ENCODE measurements around the gene PLAGL2. TPM values are rescaled to one million over a fixed set of nuclear protein-coding genes. Genes with fewer than 3 reads are reported as not detected.

The PLAGL2 gene
- total RNA-seq, 1 donor from 2014 or later, result 11.9 TPM

DNA sequence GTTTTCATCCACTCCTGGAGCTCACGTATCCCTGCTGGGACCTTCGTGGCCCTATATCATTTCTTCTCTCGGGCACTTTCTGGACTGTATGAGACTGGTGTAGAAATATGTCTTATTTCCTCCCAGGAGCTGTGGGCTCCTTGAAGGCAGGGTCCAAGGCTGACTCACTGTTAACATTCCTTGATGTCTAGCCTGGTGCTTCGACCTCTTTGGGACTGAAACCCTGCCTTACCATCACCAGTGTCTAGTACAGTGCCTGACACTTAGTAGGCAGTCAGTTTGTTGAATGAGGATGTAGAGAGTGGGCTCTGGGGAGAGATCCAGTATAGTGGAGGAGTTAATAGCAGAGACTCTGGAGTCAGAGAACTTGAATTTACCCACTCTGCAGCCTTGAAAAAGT, 23.7 kb upstream of the PLAGL2 start:
- DNase-seq (ENCODE audit: low spot score), result no peak

DNA sequence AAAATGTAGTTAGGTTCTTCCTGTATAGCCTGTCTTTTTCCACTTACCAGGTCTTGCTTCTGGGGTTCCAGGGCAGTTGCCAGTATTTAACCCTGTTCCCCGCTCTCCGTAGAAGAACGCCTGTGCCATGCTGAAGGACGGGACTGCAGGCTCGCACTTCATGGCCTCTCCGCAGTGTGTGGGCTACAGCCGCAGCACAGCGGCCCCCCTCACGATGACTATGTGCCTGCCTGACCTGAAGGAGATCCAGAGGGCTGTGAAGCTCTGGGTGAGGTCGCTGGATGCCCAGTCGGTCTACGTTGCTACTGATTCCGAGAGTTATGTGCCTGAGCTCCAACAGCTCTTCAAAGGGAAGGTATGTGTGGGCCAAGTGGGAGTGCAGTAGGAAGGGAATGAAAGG, 23.2 kb upstream of the PLAGL2 start:
- DNase-seq (ENCODE audit: low spot score), result no peak

DNA sequence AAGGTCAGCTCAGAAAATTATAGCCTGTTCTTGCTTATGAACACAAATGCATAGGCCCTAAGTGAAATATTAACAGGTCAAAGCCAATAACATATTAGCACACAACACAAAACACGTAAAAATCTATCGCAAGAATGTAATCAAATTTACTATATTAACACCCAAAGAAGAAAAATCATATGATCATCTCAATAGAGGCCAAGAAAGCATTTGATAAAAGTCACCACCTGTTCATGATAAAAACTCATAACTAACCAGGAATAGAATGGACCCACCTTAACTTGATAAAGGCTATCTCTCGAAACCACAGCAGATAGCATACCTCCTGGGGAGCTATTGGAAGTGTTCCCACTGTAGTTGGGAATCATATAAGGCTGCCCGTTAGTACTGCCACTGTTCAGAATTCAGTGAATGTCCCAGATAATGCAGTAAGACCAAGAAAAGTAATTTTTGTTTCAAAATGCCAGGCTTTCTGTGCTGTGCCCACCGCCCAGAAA, 21.8 kb upstream of the PLAGL2 start:
- peak; percentile 39 for DNase-seq (ENCODE audit: low spot score)

DNA sequence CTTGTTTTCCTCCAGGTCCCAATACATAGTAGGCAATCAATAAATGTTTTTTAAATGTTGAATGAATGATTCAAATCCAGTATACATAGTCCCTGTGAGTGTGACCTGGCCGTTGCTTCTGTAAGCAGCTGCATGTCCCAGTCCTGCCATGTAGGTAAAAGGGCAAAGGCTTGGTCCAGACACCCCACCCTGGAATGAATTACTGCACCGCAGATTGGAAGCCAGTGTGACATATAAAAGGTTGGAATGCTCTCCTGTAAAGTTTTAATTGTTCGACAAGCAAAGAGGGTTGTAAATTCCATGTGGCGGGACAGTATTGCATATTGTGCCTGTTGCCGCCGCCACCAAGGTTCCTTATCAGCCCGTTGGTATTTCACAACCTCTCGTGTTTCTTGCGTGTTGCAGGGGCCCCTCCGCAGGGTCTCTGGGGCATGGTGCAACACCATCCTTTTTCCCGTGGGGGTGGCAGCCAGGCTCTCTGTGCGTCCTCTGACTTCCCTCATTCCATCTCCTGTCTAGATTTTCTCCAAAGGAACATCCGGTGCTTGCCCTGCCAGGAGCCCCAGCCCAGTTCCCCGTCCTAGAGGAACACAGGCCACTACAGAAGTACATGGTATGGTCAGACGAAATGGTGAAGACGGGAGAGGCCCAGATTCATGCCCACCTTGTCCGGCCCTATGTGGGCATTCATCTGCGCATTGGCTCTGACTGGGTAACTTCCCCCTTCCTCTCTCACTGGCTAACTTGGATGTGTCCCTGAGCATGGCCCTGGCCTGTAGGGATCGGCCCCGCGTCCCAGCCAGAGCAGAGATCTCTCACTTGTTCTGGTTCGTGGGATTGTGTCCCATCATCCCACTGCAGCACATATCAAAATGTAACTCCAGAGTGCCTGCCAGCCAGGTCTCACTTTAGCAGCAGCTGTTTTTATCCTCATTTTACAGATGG, 20.5 kb upstream of the PLAGL2 start:
- peak; percentile 53 for DNase-seq (ENCODE audit: low spot score)

DNA sequence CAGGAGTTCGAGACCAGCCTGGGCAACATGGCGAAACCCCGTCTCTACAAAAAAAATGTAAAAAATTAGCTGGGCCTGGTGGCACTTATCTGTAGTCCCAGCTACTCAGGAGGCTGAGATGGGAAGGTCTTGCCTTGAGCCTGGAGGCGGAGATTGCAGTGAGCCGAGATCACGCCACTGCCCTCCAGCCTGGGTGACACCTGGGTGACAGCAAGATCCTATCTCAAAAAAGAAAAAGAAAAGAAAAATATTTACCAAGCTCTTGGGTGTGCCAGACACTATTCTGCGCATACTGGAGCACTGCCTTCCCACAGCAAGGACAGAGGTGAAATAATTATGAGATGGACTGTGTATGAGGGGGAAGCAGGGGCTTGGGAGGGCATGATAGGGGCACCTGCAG, 19.8 kb upstream of the PLAGL2 start:
- DNase-seq (ENCODE audit: low spot score), result peak; percentile 33

DNA sequence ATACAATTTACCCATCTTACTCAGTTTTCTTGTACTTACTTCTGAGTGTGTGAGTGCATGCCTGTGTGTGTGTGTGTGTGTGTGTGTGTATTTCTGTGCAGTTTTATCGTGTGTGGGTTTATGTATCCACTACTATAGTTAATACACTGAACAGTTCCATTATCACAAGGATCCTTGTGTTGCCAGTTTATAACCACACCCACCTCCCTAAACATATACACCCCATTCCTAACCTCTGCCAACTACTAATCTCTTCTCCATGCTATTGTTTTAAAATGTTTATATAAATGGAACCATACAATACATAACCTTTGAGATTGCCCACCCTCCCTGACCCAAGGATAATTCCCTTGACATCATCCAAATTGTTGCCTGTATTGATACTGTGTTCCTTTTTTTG, 18.8 kb upstream of the PLAGL2 start:
- no peak for DNase-seq (ENCODE audit: low spot score)

DNA sequence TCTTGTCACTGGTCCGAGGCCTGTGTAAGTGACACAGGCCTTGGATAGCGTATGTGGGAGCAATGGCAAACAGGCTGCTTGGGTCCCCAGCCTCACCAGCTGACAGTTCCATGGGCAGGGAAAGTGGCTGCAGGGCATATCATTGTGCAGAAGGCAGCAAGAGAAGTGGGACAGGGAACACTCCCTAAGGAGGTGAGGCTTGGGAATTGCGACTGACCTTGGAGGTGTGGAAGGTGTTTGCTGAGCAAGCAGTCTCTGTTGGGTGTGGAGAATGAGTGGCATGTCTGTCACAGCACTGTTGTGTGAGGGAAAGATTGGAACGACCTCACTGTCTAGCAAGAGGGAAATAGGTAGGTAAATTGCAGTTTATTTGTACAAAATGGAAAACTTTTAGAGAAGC, 16.9 kb upstream of the PLAGL2 start:
- peak; percentile 31 for DNase-seq (ENCODE audit: low spot score)

DNA sequence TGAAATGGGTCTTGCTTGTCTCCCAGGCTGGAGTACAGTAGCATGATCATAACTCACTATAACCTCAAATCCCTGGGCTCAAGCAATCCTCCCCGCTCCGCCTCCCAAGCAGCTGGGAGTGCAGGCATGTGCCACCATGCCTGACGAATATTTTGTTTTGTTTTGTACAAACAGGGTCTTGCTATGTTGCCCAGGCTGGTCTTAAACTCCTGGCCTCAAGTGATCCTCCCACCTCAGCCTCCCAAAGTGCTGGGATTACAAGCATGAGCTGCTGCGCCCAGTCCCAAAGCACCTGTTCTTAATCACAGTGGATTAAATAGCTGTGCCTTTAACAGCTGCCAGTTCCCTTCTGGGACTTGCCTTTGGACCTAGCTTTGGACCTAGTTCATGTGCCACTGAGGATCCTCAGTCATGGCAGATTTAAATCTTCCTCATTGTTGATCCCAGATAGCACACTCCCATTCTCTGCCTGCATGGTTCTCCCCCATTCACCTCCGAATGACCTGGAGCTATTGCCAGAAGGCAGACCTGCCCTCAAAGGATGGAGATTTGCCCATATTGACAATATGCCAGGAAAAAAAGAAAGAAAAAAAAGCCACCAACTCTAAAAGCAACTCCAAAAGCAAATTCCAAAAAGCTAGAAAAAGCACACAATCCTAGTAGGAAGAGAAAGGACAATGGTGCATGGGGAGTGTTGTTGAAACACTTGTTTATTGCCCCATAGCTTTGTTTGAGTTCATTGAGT, 10.8 kb upstream of the PLAGL2 start:
- DNase-seq (ENCODE audit: low spot score), result no peak

DNA sequence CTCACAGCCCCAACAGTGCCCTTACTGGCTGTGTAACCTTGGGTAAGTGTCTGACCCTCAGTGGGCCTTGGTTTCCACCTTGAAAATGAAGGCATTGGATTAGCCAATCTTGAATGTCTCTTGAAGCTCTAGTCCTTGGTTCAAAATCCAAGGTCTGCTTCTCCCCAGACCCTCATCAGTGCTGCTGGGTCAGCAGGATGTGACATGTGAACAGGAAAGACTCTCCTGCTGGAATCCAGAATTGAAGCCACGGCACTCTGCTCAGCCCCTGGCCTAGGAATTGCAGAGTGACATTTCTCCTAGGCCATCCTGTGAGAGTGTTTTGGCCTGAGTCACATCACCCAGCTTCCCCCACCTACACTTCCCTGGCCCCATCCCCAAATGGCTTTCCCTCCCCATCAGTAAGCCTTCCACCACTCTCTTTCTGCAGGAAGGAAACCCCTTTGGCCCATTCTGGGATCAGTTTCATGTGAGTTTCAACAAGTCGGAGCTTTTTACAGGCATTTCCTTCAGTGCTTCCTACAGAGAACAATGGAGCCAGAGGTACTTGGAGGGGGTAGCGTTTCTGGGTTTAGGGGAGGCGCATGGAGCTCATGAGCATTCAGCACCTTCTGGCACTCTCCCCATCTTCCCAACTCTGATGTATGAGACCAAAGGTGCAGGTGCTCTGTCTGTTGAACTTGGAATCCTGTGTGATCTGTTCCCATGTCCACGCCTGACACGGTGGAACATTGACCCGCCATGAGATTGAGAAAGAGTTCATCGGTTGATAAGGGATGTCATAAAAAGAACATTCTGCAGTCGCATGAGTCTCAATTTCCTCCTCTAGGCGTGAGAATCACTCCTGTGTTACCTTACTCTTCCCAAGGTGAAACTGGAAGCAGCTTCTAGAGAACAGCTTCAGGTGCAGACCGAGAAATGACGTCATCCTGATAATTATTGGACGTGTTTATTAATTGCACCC, 8.9 kb upstream of the PLAGL2 start:
- DNase-seq (ENCODE audit: low spot score), result no peak

DNA sequence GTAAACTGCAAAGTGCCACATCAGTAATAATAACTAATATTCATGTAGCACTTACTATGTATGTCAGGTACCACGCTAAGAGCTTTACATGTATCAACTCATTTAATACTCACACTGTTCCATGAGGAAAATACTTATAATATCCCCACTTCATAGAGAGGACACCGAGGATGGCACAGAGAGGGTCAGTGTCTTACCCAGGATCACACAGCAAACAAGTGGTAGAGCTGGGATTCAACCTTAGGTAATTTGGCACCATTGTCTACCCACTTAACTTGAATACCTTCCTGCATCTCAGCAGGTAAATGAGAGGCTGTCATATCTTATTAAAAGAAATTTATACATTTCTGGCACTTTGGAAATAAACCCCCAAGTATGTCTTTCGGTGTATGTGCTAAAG, 8.2 kb upstream of the PLAGL2 start:
- DNase-seq (ENCODE audit: low spot score), result no peak

DNA sequence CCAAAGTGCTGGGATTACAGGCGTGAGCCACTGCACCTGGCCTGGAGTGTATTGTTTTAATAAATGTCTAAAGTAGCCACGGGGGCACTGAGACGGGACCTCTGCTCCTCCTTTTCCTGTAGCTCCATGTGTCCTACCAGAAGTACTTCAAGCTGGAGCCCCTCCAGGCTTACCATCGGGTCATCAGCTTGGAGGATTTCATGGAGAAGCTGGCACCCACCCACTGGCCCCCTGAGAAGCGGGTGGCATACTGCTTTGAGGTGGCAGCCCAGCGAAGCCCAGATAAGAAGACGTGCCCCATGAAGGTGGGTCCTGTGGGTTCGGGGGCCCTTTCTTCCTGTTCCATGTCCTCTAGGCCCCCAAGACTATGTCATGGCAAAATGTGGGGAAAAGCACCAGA, 7.6 kb upstream of the PLAGL2 start:
- DNase-seq (ENCODE audit: low spot score), result no peak

DNA sequence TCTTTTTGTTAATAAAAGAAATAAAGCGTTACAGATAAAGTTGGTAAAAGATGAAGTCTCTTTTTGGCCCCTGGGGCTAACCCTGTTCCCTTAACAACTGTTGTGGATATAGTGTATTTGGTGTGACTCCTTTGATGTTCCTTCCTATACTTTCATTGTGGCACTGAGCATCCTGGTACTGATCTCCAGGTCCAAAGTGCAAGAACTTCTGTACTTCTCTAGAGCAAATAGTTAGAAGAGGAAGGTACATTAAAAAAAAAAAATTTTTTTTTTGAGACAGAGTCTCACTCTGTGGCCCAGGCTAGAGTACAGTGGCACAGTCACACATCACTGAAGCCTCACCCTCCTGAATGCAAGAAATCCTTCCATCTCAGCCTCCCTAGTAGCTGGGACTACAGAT, 6.3 kb upstream of the PLAGL2 start:
- no peak for DNase-seq (ENCODE audit: low spot score)

DNA sequence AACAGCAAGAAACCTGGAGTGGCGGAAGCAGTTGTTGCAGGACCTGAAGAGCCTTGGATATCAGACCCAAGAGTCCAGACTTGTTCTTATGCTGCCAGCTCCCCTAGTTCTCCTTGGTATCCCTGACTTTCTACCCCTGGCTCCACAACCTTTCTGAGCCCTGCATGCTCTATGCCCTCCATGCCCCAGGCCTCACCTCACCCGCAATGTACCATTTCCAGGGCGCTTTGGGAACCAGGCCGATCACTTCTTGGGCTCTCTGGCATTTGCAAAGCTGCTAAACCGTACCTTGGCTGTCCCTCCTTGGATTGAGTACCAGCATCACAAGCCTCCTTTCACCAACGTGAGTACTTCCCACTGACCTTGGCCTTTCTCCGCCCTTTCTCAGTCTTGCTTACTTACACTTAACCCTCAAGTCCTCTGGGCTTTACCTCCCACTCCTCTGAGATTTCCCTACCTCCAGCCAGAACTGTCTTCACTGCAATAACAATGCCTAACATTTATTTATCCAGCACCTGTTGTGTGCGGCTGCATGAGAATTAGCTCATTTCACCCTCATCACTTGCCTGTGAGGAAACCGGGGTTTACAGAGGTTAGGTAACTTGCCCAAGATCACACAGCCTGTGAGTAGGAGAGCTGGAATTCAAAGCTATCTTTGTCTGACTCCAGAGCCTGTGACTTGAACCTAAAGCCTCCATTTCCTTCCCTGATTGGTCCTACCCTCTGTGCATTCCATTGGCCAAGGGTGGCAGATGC, 2.5 kb upstream of the PLAGL2 start:
- DNase-seq (ENCODE audit: low spot score), result no peak

DNA sequence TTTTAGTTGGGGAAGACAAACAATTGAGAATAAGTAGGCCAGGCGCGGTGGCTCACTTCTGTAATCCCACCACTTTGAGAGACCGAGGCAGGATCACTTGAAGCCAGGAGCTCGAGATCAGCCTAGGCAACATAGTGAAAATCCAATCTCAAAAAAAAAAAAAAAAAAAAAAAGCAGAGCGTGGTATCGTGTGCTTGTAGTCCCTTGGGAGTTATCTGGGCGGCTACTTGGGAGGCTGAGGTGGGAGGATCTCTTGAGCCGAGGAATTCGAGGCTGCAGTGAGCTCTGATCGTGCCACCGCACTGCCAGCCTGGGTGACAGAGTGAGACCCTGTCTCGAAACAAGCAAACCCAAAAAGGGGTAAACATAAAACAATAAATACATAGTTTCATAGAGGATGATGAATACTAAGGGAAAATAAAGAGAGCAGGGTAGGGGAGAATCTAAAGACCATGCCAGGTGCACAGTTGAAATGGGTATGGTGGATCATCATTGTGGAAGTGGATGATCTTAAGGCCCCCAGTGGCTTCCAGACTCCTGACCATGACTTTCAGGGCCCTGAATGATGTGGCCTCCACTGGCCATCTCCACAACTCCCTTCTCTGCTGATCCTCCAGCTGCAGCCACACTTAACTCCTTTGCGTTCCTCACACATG, 1.1 kb upstream of the PLAGL2 start:
- DNase-seq (ENCODE audit: low spot score), result no peak

DNA sequence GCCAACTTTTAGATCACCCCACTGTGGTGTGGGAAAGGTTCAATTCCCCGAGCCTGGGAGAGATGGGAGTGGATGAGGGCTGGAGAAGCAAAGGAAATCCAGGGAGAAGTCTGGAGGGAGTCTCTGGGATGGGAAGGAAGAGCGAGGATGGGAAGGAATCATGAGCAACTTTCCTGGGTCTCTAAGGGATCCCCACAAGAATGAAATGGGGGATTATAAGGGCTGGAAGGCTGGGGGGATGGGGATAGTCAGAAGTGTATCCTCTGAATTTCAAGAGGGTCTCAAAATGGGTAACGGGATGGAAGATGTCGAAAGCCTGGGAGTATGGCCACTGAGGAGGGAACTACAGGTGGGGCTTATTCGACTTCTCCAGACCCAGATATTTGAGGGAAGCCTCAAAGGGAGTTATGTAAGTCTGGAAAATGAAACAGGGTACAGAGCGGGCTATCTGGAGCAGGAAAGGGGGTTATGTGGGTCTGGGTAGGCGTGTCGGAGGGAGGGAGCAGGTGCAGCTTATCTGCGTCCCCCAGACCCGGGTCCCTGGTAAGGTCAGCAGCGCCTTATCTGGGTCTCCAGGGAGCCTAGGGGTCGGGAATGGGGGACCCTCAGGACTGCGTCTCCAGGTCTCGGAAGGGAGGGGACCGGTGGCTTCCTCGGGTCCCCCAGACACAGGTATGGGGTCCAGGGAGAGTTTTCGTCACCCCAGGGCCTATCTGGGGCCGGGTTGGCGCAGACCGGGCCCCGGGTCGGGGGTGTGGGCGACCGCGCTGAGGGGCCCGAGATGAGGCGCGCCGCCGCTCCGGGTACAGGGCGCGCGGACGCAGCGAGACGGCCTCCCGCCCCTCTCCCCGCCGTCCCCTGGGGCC, 550 bp downstream of the PLAGL2 start:
- no peak for DNase-seq (ENCODE audit: low spot score)

DNA sequence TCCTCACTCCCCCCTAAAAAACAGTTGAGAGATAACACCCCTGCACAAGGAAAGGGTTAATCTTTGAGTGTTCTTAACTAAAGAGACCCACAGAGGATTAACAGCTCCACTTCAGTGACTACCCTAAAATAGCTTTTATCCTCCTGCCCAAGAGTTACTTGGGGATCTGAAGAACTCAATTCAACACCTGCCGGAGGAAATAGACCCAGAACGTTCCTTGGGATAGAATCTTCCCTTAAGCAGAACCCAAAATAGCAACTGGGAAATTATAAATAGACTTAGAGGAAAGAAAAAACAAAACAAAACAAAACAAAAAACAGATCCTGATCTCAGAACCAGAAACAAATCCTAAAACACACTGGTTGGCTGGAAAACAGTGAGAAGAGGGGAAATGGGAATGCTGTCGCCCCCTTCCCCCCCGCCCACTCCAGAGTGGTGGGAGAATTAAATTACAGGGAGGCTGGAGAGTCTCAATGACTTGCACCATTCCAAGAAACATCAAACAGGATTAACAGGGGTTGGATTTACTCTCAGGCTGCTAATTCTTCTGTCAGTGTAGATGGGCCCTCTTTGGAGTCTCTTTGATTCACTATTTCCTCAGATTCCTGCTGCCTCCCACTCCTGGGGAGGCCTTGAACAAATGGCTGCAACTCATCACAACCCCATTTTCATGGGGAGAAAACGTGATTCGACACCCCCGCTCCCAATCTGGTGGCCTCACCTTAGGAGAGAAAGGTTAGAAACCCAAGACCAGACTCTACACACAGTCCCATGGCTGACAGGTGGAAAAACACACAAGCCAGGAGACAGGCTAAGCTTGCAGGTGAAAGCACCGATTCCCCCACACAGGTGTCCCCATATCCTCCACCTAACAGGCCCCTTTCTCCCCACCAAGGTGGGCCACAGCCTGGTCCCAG, 1.4 kb downstream of the PLAGL2 start:
- no peak for DNase-seq (ENCODE audit: low spot score)

DNA sequence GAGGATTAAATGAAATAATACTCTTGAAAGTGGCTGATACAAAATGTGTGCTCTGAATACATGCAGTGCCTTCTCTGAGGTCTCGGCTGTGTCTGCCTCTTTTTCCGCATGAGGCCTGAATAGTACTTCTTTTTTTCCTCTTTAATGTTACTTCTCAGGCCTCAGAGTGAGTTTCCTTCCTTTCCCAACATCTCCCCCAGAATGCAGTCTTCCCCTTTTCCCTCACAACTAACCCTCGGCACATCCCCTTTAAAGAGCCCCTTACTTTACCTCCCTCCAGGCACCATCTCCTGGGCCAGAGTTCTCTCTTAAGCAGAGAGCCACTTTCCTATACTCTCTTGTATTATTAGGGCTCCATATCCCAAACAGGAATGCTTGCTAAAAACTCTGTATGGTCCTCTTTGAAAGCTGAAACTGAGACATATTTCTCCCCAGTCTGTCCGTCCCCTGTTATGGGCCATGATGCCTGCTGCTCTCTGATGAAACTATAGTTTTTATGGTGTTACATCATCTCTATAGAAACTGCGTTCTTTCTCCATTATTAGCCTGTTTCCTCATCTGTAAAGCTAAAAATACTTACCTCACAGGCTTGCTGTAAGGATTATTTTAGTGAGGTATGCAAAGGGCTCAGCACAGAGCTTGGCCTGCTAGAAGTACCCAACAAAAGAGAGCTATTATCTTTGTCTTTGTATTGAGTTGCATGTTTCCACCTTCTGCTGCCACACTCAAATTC, 2.3 kb downstream of the PLAGL2 start:
- DNase-seq (ENCODE audit: low spot score), result no peak
